Activated CD8-positive, alpha-beta memory T cell treated with anti-CD3 and anti-CD28 coated beads, Interleukin-2, amount 50 U/mL, for 24 hours (primary cell): ENCODE data around the gene ANXA10.
"Not testable (repeated sequence)": the region's sequence is repeated elsewhere in the genome, so short reads cannot be mapped to it uniquely, and the experiment has no call there.

Experiments
- DNase-seq: peaks from one replicate; pipeline ENCODE4 v3.0.0-alpha.2; 2020; ENCODE audit errors: extremely low read depth

Gene ANXA10

GRCh38 chr4:168154546-168155277 is 62.4 kb downstream of the ANXA10 start:
- DNase-seq = no peak

GRCh38 chr4:168162604-168163003 is 70.3 kb downstream of the ANXA10 start:
- DNase-seq = no peak

GRCh38 chr4:168163106-168163505 is 70.8 kb downstream of the ANXA10 start:
- no peak for DNase-seq

GRCh38 chr4:168164045-168164444 is 71.7 kb downstream of the ANXA10 start:
- DNase-seq = no peak

GRCh38 chr4:168164915-168165548 is 72.7 kb downstream of the ANXA10 start:
- no peak for DNase-seq

GRCh38 chr4:168167714-168168284 is 75.5 kb downstream of the ANXA10 start:
- DNase-seq = no peak

- DNase-seq = no peak
Observed at GRCh38 chr4:168174308-168174707, 82.0 kb downstream of the ANXA10 start.

GRCh38 chr4:168177546-168178149 is 85.3 kb downstream of the ANXA10 start:
- DNase-seq = no peak

GRCh38 chr4:168183717-168184571 is 91.6 kb downstream of the ANXA10 start:
- no peak for DNase-seq

GRCh38 chr4:168188754-168189153 is 96.4 kb downstream of the ANXA10 start:
- no peak for DNase-seq

GRCh38 chr4:168197926-168198325 is 105.6 kb downstream of the ANXA10 start:
- no peak for DNase-seq

- DNase-seq = no peak
Observed at GRCh38 chr4:168199260-168199957, 107.1 kb downstream of the ANXA10 start.

GRCh38 chr4:168200685-168201084 is 108.3 kb downstream of the ANXA10 start:
- DNase-seq = no peak

GRCh38 chr4:168203233-168203911 is 111.0 kb downstream of the ANXA10 start:
- no peak for DNase-seq

- DNase-seq = no peak
Observed at GRCh38 chr4:168208957-168209614, 116.7 kb downstream of the ANXA10 start.

GRCh38 chr4:168212656-168213055 is 120.3 kb downstream of the ANXA10 start:
- DNase-seq = no peak

- DNase-seq = not testable (repeated sequence)
Observed at GRCh38 chr4:168213511-168213910, 121.2 kb downstream of the ANXA10 start.

GRCh38 chr4:168218645-168219044 is 126.3 kb downstream of the ANXA10 start:
- no peak for DNase-seq

- no peak for DNase-seq
Observed at GRCh38 chr4:168220893-168221292, 128.6 kb downstream of the ANXA10 start.

GRCh38 chr4:168221301-168221700 is 129.0 kb downstream of the ANXA10 start:
- DNase-seq = no peak
